DND-41 (cell line): ENCODE results near the gene MYO5A.

Experiments used
- ATAC-seq: fragments of 200-7000 bp; cut with Tn5 transposase; 3 replicates; pipeline ENCODE4 v1.9.1; 2021; ENCODE audit warnings: low read depth; ENCODE audit not compliant: insufficient read depth
- DNase-seq: peaks from one replicate; pipeline ENCODE4 v3.0.0-alpha.2; 2020
- H2AFZ ChIP-seq: 2 replicates; pipeline ENCODE4 v1.6.0; 2012; ENCODE audit warnings: low read depth, low read length
- H3K27ac ChIP-seq: 2 replicates; pipeline ENCODE4 v1.5.1; 2012; ENCODE audit warnings: low read length, inconsistent platforms
- H3K27me3 ChIP-seq: fragments of 200-600 bp; sonication (generic); 2 replicates; pipeline ENCODE4 v1.6.0; 2012; ENCODE audit warnings: low read length, mild to moderate bottlenecking, inconsistent platforms; ENCODE audit not compliant: insufficient read depth, poor library complexity
- H3K36me3 ChIP-seq: 2 replicates; pipeline ENCODE4 v1.5.1; 2012; ENCODE audit warnings: low read length, inconsistent platforms; ENCODE audit not compliant: insufficient read depth
- H3K4me1 ChIP-seq: 2 replicates; pipeline ENCODE4 v1.5.1; 2012; ENCODE audit warnings: mild to moderate bottlenecking, low read length; ENCODE audit not compliant: insufficient read depth
- H3K4me2 ChIP-seq: 2 replicates; pipeline ENCODE4 v1.6.0; 2012; ENCODE audit warnings: mild to moderate bottlenecking, moderate library complexity, low read length, inconsistent platforms; ENCODE audit not compliant: insufficient read depth
- H3K4me3 ChIP-seq, 2 experiments: fragments of 200-600 bp in 1 of 2; shearing (Covaris generic) in 1 of 2; 2 replicates each; pipeline ENCODE4 v1.5.1; 2012 to 2016; ENCODE audit warnings: inconsistent platforms in 2 of 2, low read length in 2 of 2, mild to moderate bottlenecking in 2 of 2, low read depth in 1 of 2, moderate library complexity in 1 of 2
- H3K79me2 ChIP-seq: 2 replicates; pipeline ENCODE4 v1.6.0; 2012; ENCODE audit warnings: low read length, inconsistent platforms; ENCODE audit not compliant: insufficient read depth
- H3K9ac ChIP-seq: 2 replicates; pipeline ENCODE4 v1.6.0; 2012; ENCODE audit warnings: low read depth, mild to moderate bottlenecking, inconsistent platforms, low read length, moderate library complexity
- H3K9me3 ChIP-seq: 2 replicates; pipeline ENCODE4 v1.5.1; 2012; ENCODE audit warnings: low read length, moderate library complexity, mild to moderate bottlenecking, inconsistent platforms; ENCODE audit not compliant: insufficient read depth, severe bottlenecking
- H4K20me1 ChIP-seq: 2 replicates; pipeline ENCODE4 v1.6.0; 2012; ENCODE audit warnings: low read length; ENCODE audit not compliant: insufficient read depth
- CTCF ChIP-seq: IDR thresholded peaks from 2 replicates; pipeline ENCODE4 v1.5.1; 2012; ENCODE audit warnings: borderline replicate concordance, low read length, moderate library complexity, mild to moderate bottlenecking; ENCODE audit not compliant: poor library complexity, severe bottlenecking; ENCODE audit errors: extremely low read depth
- EZH2 ChIP-seq: IDR thresholded peaks from 3 replicates; pipeline ENCODE4 v1.6.1; 2012; ENCODE audit warnings: borderline replicate concordance, low read depth, mild to moderate bottlenecking, moderate library complexity, low read length, inconsistent platforms; ENCODE audit not compliant: severe bottlenecking

Gene MYO5A

GRCh38 chr15:52428297-52428696 lies 100.4 kb downstream of the MYO5A start:
- TF ChIP-seq CTCF (no peak), EZH2 (no peak)
- H3K79me2 ChIP-seq, result no peaks in the 10 kb centered on the region
- no peaks in the 10 kb centered on the region for H3K27me3 ChIP-seq
- H3K36me3 ChIP-seq, result 0 out of 2 replicates have a peak, but pooled peaks cover 3% of the 10 kb centered on the region
- H2AFZ ChIP-seq, result no peak overlapping the region
- no peak overlapping the region for H3K27ac ChIP-seq
- H3K4me1 ChIP-seq, result no peaks in the 10 kb centered on the region
- H4K20me1 ChIP-seq, result no peaks in the 10 kb centered on the region
- H3K4me2 ChIP-seq, result no peak overlapping the region
- H3K4me3 ChIP-seq, result no peak overlapping the region
- no peak overlapping the region for H3K9ac ChIP-seq
- H3K9me3 ChIP-seq, result no peaks in the 10 kb centered on the region
- DNase-seq (no peak), ATAC-seq (no peak)

- H3K4me3 ChIP-seq, result no peak overlapping the region
- no peak overlapping the region for H2AFZ ChIP-seq
- H3K4me2 ChIP-seq, result no peak overlapping the region
- no peak for DNase-seq
- TF ChIP-seq CTCF (no peak), EZH2 (no peak)
- H3K9me3 ChIP-seq, result no peaks in the 10 kb centered on the region
- H3K27me3 ChIP-seq, result no peaks in the 10 kb centered on the region
- H3K27ac ChIP-seq, result no peak overlapping the region
- H3K4me1 ChIP-seq, result no peaks in the 10 kb centered on the region
- H3K9ac ChIP-seq, result no peak overlapping the region
- ATAC-seq, result no peak
- H4K20me1 ChIP-seq, result no peaks in the 10 kb centered on the region
- H3K36me3 ChIP-seq, result 0 out of 2 replicates have a peak, but pooled peaks cover 3% of the 10 kb centered on the region
- no peaks in the 10 kb centered on the region for H3K79me2 ChIP-seq
These were observed 100.9 kb downstream of the MYO5A start for GRCh38 chr15:52427804-52428203.

- no peaks in the 10 kb centered on the region for H3K79me2 ChIP-seq
- no peak for DNase-seq
- no peak overlapping the region for H3K4me3 ChIP-seq
- 0 out of 2 replicates have a peak, but pooled peaks cover 3% of the 10 kb centered on the region for H3K36me3 ChIP-seq
- H2AFZ ChIP-seq, result no peak overlapping the region
- H3K27ac ChIP-seq, result no peak overlapping the region
- ATAC-seq, result no peak
- TF ChIP-seq EZH2 (no peak), CTCF (no peak)
- no peaks in the 10 kb centered on the region for H3K4me1 ChIP-seq
- no peaks in the 10 kb centered on the region for H3K27me3 ChIP-seq
- H3K9ac ChIP-seq, result no peak overlapping the region
- H3K9me3 ChIP-seq, result no peaks in the 10 kb centered on the region
- H3K4me2 ChIP-seq, result no peak overlapping the region
- no peaks in the 10 kb centered on the region for H4K20me1 ChIP-seq
These were observed 103.7 kb downstream of the MYO5A start for GRCh38 chr15:52424856-52425431.
